H9 (cell line): ENCODE data around the gene C20orf204. TPM values are rescaled to one million over a fixed set of nuclear protein-coding genes. Genes with fewer than 3 reads are reported as not detected.
"Not testable (repeated sequence)": the region's sequence is repeated elsewhere in the genome, so short reads cannot be mapped to it uniquely, and the experiment has no call there.

Experiments
- DNase-seq: peaks from one replicate; pipeline ENCODE4 v3.0.0-alpha.2; 2017
- H2AFZ ChIP-seq: one replicate; pipeline ENCODE4 v1.6.1; 2013; ENCODE audit warnings: mild to moderate bottlenecking, low read length, control low read depth, moderate library complexity
- H2AK5ac ChIP-seq: 2 replicates; pipeline ENCODE4 v1.6.1; 2013; ENCODE audit warnings: low read length, control low read depth, mixed read lengths; ENCODE audit not compliant: insufficient read length
- H2BK120ac ChIP-seq: one replicate; pipeline ENCODE4 v1.6.1; 2013; ENCODE audit warnings: low read depth, mild to moderate bottlenecking, low read length, control low read depth, inconsistent platforms; ENCODE audit not compliant: poor library complexity, severe bottlenecking
- H2BK12ac ChIP-seq: 2 replicates; pipeline ENCODE4 v1.6.1; 2013; ENCODE audit warnings: low read length, control low read depth, mixed read lengths, low read depth; ENCODE audit not compliant: insufficient read length
- H2BK15ac ChIP-seq: 2 replicates; pipeline ENCODE4 v1.6.1; 2013; ENCODE audit warnings: low read depth, low read length, control low read depth
- H2BK20ac ChIP-seq: one replicate; pipeline ENCODE4 v1.6.1; 2013; ENCODE audit warnings: low read depth, mild to moderate bottlenecking, low read length, control low read depth, inconsistent platforms; ENCODE audit not compliant: poor library complexity, severe bottlenecking
- H2BK5ac ChIP-seq: 2 replicates; pipeline ENCODE4 v1.6.1; 2013; ENCODE audit warnings: low read length, control low read depth, mixed read lengths; ENCODE audit not compliant: insufficient read length
- H3K14ac ChIP-seq: 2 replicates; pipeline ENCODE4 v1.6.1; 2013; ENCODE audit warnings: low read length, control low read depth; ENCODE audit not compliant: insufficient read depth
- H3K18ac ChIP-seq: 2 replicates; pipeline ENCODE4 v1.6.1; 2013; ENCODE audit warnings: low read depth, mild to moderate bottlenecking, mixed read lengths, low read length, control low read depth; ENCODE audit not compliant: insufficient read length
- H3K23ac ChIP-seq: 2 replicates; pipeline ENCODE4 v1.6.1; 2013; ENCODE audit warnings: low read length, control low read depth, mixed read lengths, low read depth; ENCODE audit not compliant: insufficient read length
- H3K23me2 ChIP-seq: 2 replicates; pipeline ENCODE4 v1.6.1; 2013; ENCODE audit warnings: low read depth, mild to moderate bottlenecking, mixed read lengths, low read length, control low read depth; ENCODE audit not compliant: insufficient read length, poor library complexity, severe bottlenecking
- H3K27ac ChIP-seq: 2 replicates; pipeline ENCODE4 v1.5.1; 2013; ENCODE audit warnings: low read length, control low read depth, mixed read lengths, low read depth; ENCODE audit not compliant: insufficient read length
- H3K27me3 ChIP-seq: 2 replicates; pipeline ENCODE4 v1.6.1; 2013; ENCODE audit warnings: low read length, control low read depth, inconsistent platforms; ENCODE audit not compliant: insufficient read depth
- H3K4ac ChIP-seq: 2 replicates; pipeline ENCODE4 v1.6.1; 2013; ENCODE audit warnings: low read depth, mild to moderate bottlenecking, control low read depth, inconsistent platforms, low read length, moderate library complexity
- H3K4me1 ChIP-seq: 2 replicates; pipeline ENCODE4 v1.6.1; 2013; ENCODE audit warnings: low read length, control low read depth, inconsistent platforms; ENCODE audit not compliant: insufficient read depth
- H3K4me2 ChIP-seq: 2 replicates; pipeline ENCODE4 v1.6.1; 2013; ENCODE audit warnings: low read length, control low read depth, mixed read lengths; ENCODE audit not compliant: insufficient read length, insufficient read depth
- H3K56ac ChIP-seq: 2 replicates; pipeline ENCODE4 v1.6.1; 2013; ENCODE audit warnings: low read depth, mild to moderate bottlenecking, mixed read lengths, low read length, control low read depth; ENCODE audit not compliant: insufficient read length
- H3K79me1 ChIP-seq: 2 replicates; pipeline ENCODE4 v1.6.1; 2013; ENCODE audit warnings: low read depth, mild to moderate bottlenecking, moderate library complexity, low read length, control low read depth, inconsistent platforms; ENCODE audit not compliant: insufficient read depth, poor library complexity, severe bottlenecking
- H3K79me2 ChIP-seq: 2 replicates; pipeline ENCODE4 v1.6.1; 2013; ENCODE audit warnings: low read length, control low read depth, inconsistent platforms; ENCODE audit not compliant: insufficient read depth
- H3K9ac ChIP-seq: 2 replicates; pipeline ENCODE4 v1.6.1; 2013; ENCODE audit warnings: low read length, control low read depth, mixed read lengths; ENCODE audit not compliant: insufficient read length; ENCODE audit errors: extremely low read depth
- H3K9me3 ChIP-seq: one replicate; pipeline ENCODE4 v1.6.1; 2013; ENCODE audit warnings: low read depth, low read length, inconsistent platforms; ENCODE audit not compliant: control insufficient read depth
- H3T11ph ChIP-seq: one replicate; pipeline ENCODE4 v1.6.1; 2013; ENCODE audit warnings: mild to moderate bottlenecking, low read length, control low read depth, inconsistent platforms
- H4K20me1 ChIP-seq: one replicate; pipeline ENCODE4 v1.6.1; 2013; ENCODE audit not compliant: control insufficient read depth, insufficient read length, insufficient read depth
- H4K5ac ChIP-seq: 2 replicates; pipeline ENCODE4 v1.6.1; 2013; ENCODE audit warnings: low read depth, mild to moderate bottlenecking, mixed read lengths, low read length, control low read depth; ENCODE audit not compliant: insufficient read length
- H4K8ac ChIP-seq: replicated peaks from 2 replicates; pipeline ENCODE4 v1.6.1; 2013; ENCODE audit warnings: low read length, control low read depth, mixed read lengths, low read depth; ENCODE audit not compliant: insufficient read length
- H4K91ac ChIP-seq: 2 replicates; pipeline ENCODE4 v1.6.1; 2013; ENCODE audit warnings: low read depth, mild to moderate bottlenecking, moderate library complexity, mixed read lengths, low read length, control low read depth; ENCODE audit not compliant: insufficient read length
- H3K27ac Mint-ChIP-seq, 3 experiments: 2 replicates in 2 of 3; 3 replicates in 1 of 3; pipeline ENCODE4 v1.8.0; 2020 to 2021; ENCODE audit warnings: mixed read lengths in 3 of 3, mild to moderate bottlenecking in 1 of 3, moderate library complexity in 1 of 3
- H3K27me3 Mint-ChIP-seq: 2 replicates; pipeline ENCODE4 v1.8.0; 2021; ENCODE audit warnings: low read depth, mild to moderate bottlenecking, moderate library complexity, mixed read lengths
- H3K36me3 Mint-ChIP-seq, 3 experiments: 2 replicates in 2 of 3; 3 replicates in 1 of 3; pipeline ENCODE4 v1.8.0; 2020 to 2021; ENCODE audit warnings: low read depth in 3 of 3, mixed read lengths in 3 of 3; ENCODE audit not compliant: insufficient read depth in 1 of 3
- H3K4me1 Mint-ChIP-seq, 2 experiments: 2 replicates each; pipeline ENCODE4 v1.8.0; 2020; ENCODE audit warnings: mixed read lengths in 2 of 2
- H3K4me3 Mint-ChIP-seq, 2 experiments: 2 replicates in 1 of 2; 3 replicates in 1 of 2; pipeline ENCODE4 v1.8.0; 2020 to 2021; ENCODE audit warnings: mild to moderate bottlenecking in 2 of 2, mixed read lengths in 2 of 2, moderate library complexity in 1 of 2
- H3K9me3 Mint-ChIP-seq, 2 experiments: 2 replicates in 1 of 2; 3 replicates in 1 of 2; pipeline ENCODE4 v1.8.0; 2020; ENCODE audit warnings: mild to moderate bottlenecking in 2 of 2, mixed read lengths in 2 of 2, moderate library complexity in 1 of 2
- WGBS: extraction: QIAGEN DNeasy Blood & Tissue Kit; methylation state at CpG from one replicate; pipeline ENCODE4 v1.1.7; 2013; ENCODE audit warnings: missing lambda C conversion rate, low lambda C conversion rate, mixed read lengths; ENCODE audit not compliant: insufficient read length; ENCODE audit errors: extremely low coverage; 5-methylcytosine and 5-hydroxymethylcytosine counted together
- total RNA-seq: library from RNA; stranded (reverse); gene quantifications from 2 replicates; pipeline ENCODE4 v1.2.1, GENCODE V29; 2021
- TF ChIP-seq, protein P1 (sequence below): fragments of 200-600 bp; sonication (generic); conservative IDR thresholded peaks from 3 replicates; pipeline ENCODE4 v1.8.0; 2021; ENCODE audit warnings: antibody characterized with exemption, mild to moderate bottlenecking

The C20orf204 gene
- total RNA-seq, 1 experiment from 2014 or later = 2.2 TPM

DNA sequence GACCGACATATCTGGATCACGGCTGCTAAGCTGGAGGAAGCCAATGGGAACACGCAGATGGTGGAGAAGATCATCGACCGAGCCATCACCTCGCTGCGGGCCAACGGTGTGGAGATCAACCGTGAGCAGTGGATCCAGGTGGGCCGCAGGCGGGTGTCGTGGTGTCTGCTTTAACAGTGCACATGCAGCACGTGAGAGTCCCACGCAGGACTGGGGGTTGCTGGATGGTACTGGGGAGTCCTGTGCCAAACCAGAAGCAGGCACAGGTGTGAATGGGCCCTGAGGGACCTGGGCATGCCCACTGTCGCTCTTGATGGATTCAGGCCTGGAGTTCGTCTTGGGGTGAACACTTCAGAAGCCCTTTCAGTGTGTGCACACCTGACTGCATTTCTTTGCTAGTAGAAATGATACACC, 24.6 kb upstream of the C20orf204 start:
- Histone ChIP-seq H3K9ac (no peak overlapping the region), H3K27me3 (no peaks in the 10 kb centered on the region), H4K5ac (no peak overlapping the region), H3K23ac (no peak overlapping the region), H3K14ac (no peak overlapping the region), H3T11ph (no peak overlapping the region), H4K91ac (no peak overlapping the region), H2BK20ac (no peak overlapping the region), H3K4ac (no peak overlapping the region), H3K18ac (no peak overlapping the region), H4K20me1 (no peaks in the 10 kb centered on the region), H3K4me2 (no peak overlapping the region), H2BK15ac (no peak overlapping the region), H2BK5ac (no peak overlapping the region), H2AK5ac (no peak overlapping the region), H3K79me1 (peaks cover 4% of the 10 kb centered on the region), H3K23me2 (no peaks in the 10 kb centered on the region), H3K9me3 (no peaks in the 10 kb centered on the region), H2BK12ac (no peak overlapping the region), H2AFZ (no peak overlapping the region), H3K27ac (no peak overlapping the region), H2BK120ac (no peak overlapping the region), H4K8ac (no peak overlapping the region), H3K4me1 (no peaks in the 10 kb centered on the region), H3K79me2 (no peaks in the 10 kb centered on the region), H3K56ac (no peak overlapping the region)
- TF ChIP-seq, protein P1, sequence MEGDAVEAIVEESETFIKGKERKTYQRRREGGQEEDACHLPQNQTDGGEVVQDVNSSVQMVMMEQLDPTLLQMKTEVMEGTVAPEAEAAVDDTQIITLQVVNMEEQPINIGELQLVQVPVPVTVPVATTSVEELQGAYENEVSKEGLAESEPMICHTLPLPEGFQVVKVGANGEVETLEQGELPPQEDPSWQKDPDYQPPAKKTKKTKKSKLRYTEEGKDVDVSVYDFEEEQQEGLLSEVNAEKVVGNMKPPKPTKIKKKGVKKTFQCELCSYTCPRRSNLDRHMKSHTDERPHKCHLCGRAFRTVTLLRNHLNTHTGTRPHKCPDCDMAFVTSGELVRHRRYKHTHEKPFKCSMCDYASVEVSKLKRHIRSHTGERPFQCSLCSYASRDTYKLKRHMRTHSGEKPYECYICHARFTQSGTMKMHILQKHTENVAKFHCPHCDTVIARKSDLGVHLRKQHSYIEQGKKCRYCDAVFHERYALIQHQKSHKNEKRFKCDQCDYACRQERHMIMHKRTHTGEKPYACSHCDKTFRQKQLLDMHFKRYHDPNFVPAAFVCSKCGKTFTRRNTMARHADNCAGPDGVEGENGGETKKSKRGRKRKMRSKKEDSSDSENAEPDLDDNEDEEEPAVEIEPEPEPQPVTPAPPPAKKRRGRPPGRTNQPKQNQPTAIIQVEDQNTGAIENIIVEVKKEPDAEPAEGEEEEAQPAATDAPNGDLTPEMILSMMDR = no peak
- no CpG with 5 or more reads among the region's 16 CpGs for WGBS
- Mint-ChIP-seq H3K4me1 (no peaks in the 10 kb centered on the region), H3K9me3 (peaks cover 4 to 5% of the 10 kb centered on the region in 2 experiments; a peak in 2 of 5 replicates), H3K36me3 (peaks cover 26 to 69% (median 68%) of the 10 kb centered on the region in 3 experiments), H3K27me3 (no peaks in the 10 kb centered on the region), H3K4me3 (no peak overlapping the region), H3K27ac (no peak overlapping the region)
- DNase-seq = no peak

DNA sequence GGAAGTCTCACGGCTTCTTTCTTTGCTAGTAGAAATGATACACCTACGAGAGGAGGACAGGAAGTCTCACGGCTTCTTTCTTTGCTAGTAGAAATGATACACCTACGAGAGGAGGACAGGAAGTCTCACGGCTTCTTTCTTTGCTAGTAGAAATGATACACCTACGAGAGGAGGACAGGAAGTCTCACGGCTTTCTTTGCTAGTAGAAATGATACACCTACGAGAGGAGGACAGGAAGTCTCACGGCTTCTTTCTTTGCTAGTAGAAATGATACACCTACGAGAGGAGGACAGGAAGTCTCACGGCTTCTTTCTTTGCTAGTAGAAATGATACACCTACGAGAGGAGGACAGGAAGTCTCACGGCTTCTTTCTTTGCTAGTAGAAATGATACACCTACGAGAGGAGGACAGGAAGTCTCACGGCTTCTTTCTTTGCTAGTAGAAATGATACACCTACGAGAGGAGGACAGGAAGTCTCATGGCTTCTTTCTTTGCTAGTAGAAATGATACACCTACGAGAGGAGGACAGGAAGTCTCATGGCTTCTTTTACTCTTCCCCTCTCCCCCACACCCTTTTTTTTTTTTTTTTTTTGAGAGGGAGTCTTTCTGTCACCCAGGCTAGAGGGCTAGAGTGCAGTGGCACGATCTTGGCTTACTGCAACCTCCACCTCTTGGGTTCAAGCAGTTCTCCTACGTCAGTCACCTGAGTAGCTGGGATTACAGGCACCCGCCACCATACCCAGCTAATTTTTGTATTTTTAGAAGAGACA, 23.4 kb upstream of the C20orf204 start:
- peaks cover 27 to 70% (median 64%) of the 10 kb centered on the region in 3 experiments for H3K36me3 Mint-ChIP-seq
- H3K27me3 ChIP-seq = not testable (repeated sequence)

More for the DNA sequence above, 23.4 kb upstream of the C20orf204 start:
- not testable (repeated sequence) for H3K23ac ChIP-seq, H3K9me3 Mint-ChIP-seq, H3K27me3 Mint-ChIP-seq, H3K14ac ChIP-seq, H3K9ac ChIP-seq, H3T11ph ChIP-seq, H3K56ac ChIP-seq, H2BK15ac ChIP-seq, H2AFZ ChIP-seq, DNase-seq, H3K27ac Mint-ChIP-seq, H4K20me1 ChIP-seq, H4K91ac ChIP-seq, H2BK5ac ChIP-seq, H3K4ac ChIP-seq, H3K23me2 ChIP-seq, H3K9me3 ChIP-seq, H3K18ac ChIP-seq, H2BK120ac ChIP-seq, H3K79me1 ChIP-seq, H4K8ac ChIP-seq, H3K27ac ChIP-seq, H3K4me1 Mint-ChIP-seq, H2BK12ac ChIP-seq, H4K5ac ChIP-seq, H3K4me2 ChIP-seq, H2BK20ac ChIP-seq, H2AK5ac ChIP-seq, H3K4me3 Mint-ChIP-seq, H3K79me2 ChIP-seq, H3K4me1 ChIP-seq
- WGBS = no CpG with 5 or more reads among the region's 20 CpGs
